Thyroid gland (tissue), 4 donors: ENCODE data around the gene HLA-C. TPM values are rescaled to one million over a fixed set of nuclear protein-coding genes. Genes with fewer than 3 reads are reported as not detected.

ENCODE experiments used
- DNase-seq, 2 donors: peaks; one replicate each; pipeline ENCODE4 v3.0.0-alpha.2; 2019
- H3K27ac ChIP-seq, 3 donors: fragments of 200-600 bp; sonication (generic); 1 replicate in 2 of 3; 2 replicates in 1 of 3; pipeline ENCODE4 v1.5.1; 2016 to 2019; ENCODE audit warnings: mild to moderate bottlenecking in 1 of 3, moderate library complexity in 1 of 3
- H3K27me3 ChIP-seq: fragments of 200-600 bp; sonication (generic); one replicate; pipeline ENCODE4 v1.5.1; 2019
- H3K36me3 ChIP-seq, 2 donors: fragments of 200-600 bp; sonication (generic); one replicate each; pipeline ENCODE4 v1.5.1; 2016 to 2019
- H3K4me1 ChIP-seq, 2 donors: fragments of 200-600 bp; sonication (generic); one replicate each; pipeline ENCODE4 v1.5.1; 2017 to 2019
- H3K4me3 ChIP-seq, 3 donors: fragments of 200-600 bp; sonication (generic); replicated peaks in 1 of 3; 1 replicate in 2 of 3; 2 replicates in 1 of 3; pipeline ENCODE4 v1.5.1; 2016; ENCODE audit warnings: mild to moderate bottlenecking in 1 of 3
- H3K9me3 ChIP-seq: fragments of 200-600 bp; sonication (generic); one replicate; pipeline ENCODE4 v1.5.1; 2017
- POLR2A ChIP-seq, 2 donors: fragments of 450-650 bp; IDR thresholded peaks; one replicate each; pipeline ENCODE4 v1.6.1; 2017; ENCODE audit warnings: antibody characterized with exemption in 2 of 2, mild to moderate bottlenecking in 2 of 2, moderate library complexity in 1 of 2
- WGBS, 2 donors: methylation state at CpG; one replicate each; pipeline ENCODE4 v1.1.5; 2017; 5-methylcytosine and 5-hydroxymethylcytosine counted together
- intact Hi-C: fragments of 100-400 bp; cut with DNase I; formaldehyde crosslinking; loops from one replicate; pipeline ENCODE4 v1.15.1; 2023
- total RNA-seq, 4 donors: library from RNA; depleted of rRNA; stranded (reverse); fragments of >200 nt; gene quantifications; one replicate each; pipeline ENCODE4 v1.2.3, GENCODE V29; 2016
- TF ChIP-seq, protein P1 (sequence below), 6 experiments: fragments of 200-600 bp in 3 of 6; fragments of 450-650 bp in 3 of 6; sonication (generic) in 3 of 6; IDR thresholded peaks; one replicate each; pipeline ENCODE4 v1.5.1; 2016 to 2019; ENCODE audit warnings: antibody characterized with exemption in 6 of 6, mild to moderate bottlenecking in 2 of 6, inconsistent platforms in 1 of 6, moderate library complexity in 1 of 6

The HLA-C gene
- total RNA-seq, 4 donors from 2014 or later: 170 to 540 (median 399) TPM

DNA sequence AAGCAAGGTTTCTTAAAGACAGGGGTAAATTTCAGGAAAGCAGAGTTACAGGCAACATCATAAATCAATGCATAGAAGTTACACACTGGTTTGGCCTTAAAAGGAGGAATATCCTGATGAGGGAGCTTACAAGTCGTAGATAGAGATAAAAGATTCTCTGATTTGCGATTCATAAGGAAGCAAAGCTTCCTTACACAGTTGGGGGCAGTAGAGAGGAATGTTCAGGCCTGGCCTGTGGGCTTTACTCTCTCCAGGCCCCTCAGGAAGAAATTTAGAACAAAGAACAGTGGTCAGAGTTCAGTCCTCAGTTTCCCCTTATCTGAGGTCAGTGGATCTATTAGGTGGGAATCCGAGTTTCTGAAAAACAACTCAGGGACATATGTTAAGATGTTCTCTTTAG is 19.3 kb downstream of the HLA-C start:
- H3K9me3 ChIP-seq: no peaks in the 10 kb centered on the region
- H3K27ac ChIP-seq: no peak overlapping the region
- no peak for DNase-seq
- TF ChIP-seq, protein P1, sequence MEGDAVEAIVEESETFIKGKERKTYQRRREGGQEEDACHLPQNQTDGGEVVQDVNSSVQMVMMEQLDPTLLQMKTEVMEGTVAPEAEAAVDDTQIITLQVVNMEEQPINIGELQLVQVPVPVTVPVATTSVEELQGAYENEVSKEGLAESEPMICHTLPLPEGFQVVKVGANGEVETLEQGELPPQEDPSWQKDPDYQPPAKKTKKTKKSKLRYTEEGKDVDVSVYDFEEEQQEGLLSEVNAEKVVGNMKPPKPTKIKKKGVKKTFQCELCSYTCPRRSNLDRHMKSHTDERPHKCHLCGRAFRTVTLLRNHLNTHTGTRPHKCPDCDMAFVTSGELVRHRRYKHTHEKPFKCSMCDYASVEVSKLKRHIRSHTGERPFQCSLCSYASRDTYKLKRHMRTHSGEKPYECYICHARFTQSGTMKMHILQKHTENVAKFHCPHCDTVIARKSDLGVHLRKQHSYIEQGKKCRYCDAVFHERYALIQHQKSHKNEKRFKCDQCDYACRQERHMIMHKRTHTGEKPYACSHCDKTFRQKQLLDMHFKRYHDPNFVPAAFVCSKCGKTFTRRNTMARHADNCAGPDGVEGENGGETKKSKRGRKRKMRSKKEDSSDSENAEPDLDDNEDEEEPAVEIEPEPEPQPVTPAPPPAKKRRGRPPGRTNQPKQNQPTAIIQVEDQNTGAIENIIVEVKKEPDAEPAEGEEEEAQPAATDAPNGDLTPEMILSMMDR (IDR thresholded peaks at IDR 0.05): no peak
- TF ChIP-seq POLR2A (IDR thresholded peaks at IDR 0.05): no peak
- no peaks in the 10 kb centered on the region for H3K4me1 ChIP-seq
- no peaks in the 10 kb centered on the region for H3K27me3 ChIP-seq
- intact Hi-C loops: no loop called here
- no peak overlapping the region for H3K4me3 ChIP-seq
- 17 to 21% methylated on average over 3 of the region's 3 CpGs for WGBS, 2 donors
- no peaks in the 10 kb centered on the region for H3K36me3 ChIP-seq

DNA sequence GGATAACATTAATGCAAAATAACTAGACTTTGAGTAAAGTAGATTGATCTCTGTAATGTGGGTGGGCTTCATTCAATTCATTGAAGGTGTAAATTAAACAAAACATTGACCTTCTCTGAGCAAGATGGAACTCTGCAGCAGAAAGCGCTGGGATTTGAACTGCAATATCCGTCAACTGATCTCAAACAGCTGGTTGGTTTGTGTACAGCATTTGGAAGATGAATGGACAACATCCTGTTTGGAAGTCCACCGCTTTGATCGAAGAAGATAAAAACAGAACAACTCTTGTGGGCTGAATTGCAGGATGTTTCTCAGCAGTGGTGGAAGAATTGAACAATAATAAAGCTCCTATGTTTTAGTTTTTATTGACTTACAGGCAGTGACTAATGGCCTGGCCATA is 20.6 kb downstream of the HLA-C start:
- H3K27me3 ChIP-seq: no peaks in the 10 kb centered on the region
- DNase-seq: no peak
- H3K4me3 ChIP-seq: no peak overlapping the region
- 70 to 82% methylated on average over 4 of the region's 4 CpGs for WGBS, 2 donors
- H3K27ac ChIP-seq: no peak overlapping the region
- TF ChIP-seq, protein P1 (IDR thresholded peaks at IDR 0.05): no peak
- no peak for TF ChIP-seq POLR2A (IDR thresholded peaks at IDR 0.05)
- intact Hi-C loops: no loop called here
- H3K9me3 ChIP-seq: no peaks in the 10 kb centered on the region
- H3K36me3 ChIP-seq: no peaks in the 10 kb centered on the region
- H3K4me1 ChIP-seq: no peaks in the 10 kb centered on the region

DNA sequence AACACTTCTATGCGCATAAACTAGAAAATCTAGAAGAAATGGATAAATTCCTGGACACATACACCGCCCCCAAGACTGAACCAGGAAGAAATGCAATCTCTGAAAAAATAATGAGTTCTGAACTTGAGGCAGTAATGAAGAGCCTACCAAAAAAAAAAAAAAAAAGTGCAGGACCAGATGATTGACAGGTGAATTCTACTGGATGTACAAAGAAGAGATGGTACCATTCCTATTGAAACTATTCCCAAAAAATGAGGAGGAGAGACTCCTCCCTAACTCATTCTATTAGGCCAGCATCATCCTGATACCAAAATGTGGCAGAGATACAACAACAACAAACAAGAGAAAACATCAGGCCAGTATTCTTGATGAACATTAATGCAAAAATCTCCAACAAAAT is 22.7 kb downstream of the HLA-C start:
- Histone ChIP-seq H3K4me1 (no peaks in the 10 kb centered on the region), H3K36me3 (no peaks in the 10 kb centered on the region), H3K27ac (no peak overlapping the region), H3K4me3 (no peak overlapping the region), H3K9me3 (no peaks in the 10 kb centered on the region), H3K27me3 (no peaks in the 10 kb centered on the region)
- no peak for TF ChIP-seq POLR2A (IDR thresholded peaks at IDR 0.05)
- TF ChIP-seq, protein P1 (IDR thresholded peaks at IDR 0.05): no peak
- intact Hi-C loops: no loop called here
- DNase-seq: no peak
- WGBS, 2 donors: 84 to 94% methylated on average over 2 of the region's 2 CpGs

DNA sequence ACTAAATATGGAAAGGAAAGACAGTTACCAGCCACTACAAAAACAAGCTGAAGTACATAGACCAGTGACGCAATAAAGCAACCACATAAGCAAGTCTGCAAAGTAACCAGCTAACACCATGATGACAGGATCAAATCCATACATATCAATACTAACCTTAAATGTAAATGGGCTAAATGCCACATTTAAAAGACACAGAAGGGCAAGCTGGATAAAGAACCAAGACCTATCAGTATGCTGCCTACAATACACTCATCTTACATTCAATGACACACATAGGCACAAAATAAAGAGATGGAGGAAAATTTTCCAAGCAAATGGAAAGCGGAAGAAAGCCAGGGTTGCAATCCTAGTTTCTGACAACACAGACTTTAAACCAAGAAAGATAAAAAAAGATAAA is 24.1 kb downstream of the HLA-C start:
- no peaks in the 10 kb centered on the region for H3K9me3 ChIP-seq
- no peaks in the 10 kb centered on the region for H3K36me3 ChIP-seq
- H3K4me3 ChIP-seq: no peak overlapping the region
- intact Hi-C loops: no loop called here
- H3K27ac ChIP-seq: no peak overlapping the region
- no peak for TF ChIP-seq POLR2A (IDR thresholded peaks at IDR 0.05)
- TF ChIP-seq, protein P1 (IDR thresholded peaks at IDR 0.05): no peak
- no peaks in the 10 kb centered on the region for H3K4me1 ChIP-seq
- no peak for DNase-seq
- H3K27me3 ChIP-seq: no peaks in the 10 kb centered on the region
- WGBS, 2 donors: 89 to 92% methylated on average over 2 of the region's 2 CpGs

DNA sequence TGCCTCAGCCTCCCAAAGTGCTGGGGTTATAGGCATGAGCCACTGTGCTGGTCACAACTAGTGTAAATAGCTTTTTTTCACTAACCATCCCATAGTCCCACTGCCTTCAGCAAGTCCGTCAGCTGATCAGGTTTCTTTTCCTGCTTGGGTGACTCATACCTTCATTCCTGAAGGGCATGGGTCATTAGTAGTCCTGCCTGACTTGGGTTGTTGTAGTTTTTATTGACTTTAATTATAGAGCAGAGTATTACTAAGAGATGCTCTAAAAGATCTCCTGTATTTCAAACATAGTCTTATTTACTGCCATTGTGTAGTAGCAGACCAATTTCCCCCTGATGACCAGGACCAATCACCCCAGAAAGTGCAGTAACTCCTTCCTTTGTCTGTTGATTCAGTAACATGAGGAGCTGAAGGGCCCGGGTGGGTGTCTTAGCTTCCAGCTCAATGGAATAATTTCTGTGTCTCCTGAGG is 25.8 kb downstream of the HLA-C start:
- no peaks in the 10 kb centered on the region for H3K27me3 ChIP-seq
- intact Hi-C loops: no loop called here
- WGBS, 2 donors: 34 to 46% methylated on average over 2 of the region's 2 CpGs
- no peak for DNase-seq
- no peaks in the 10 kb centered on the region for H3K4me1 ChIP-seq
- no peaks in the 10 kb centered on the region for H3K36me3 ChIP-seq
- no peak overlapping the region for H3K27ac ChIP-seq
- no peaks in the 10 kb centered on the region for H3K9me3 ChIP-seq
- H3K4me3 ChIP-seq: no peak overlapping the region
- TF ChIP-seq POLR2A (IDR thresholded peaks at IDR 0.05): no peak
- TF ChIP-seq, protein P1 (IDR thresholded peaks at IDR 0.05): no peak
